Inferior parietal cortex (tissue), 1 donor: ENCODE results near the gene SHH.
A peak's percentile ranks its signal among the peaks of the same experiment; 100 is the strongest.

ENCODE experiments used
- DNase-seq: peaks from one replicate; pipeline ENCODE4 v3.0.0-alpha.2; 2016; ENCODE audit errors: extremely low spot score

The SHH gene

GRCh38 chr7:155806096-155806871, 6.0 kb downstream of the SHH start:
- no peak for DNase-seq

- DNase-seq: no peak
Measured at GRCh38 chr7:155805826-155806095, 6.5 kb downstream of the SHH start.

GRCh38 chr7:155804897-155805825, 7.1 kb downstream of the SHH start:
- DNase-seq: peak; percentile 44

GRCh38 chr7:155804431-155804831, 7.8 kb downstream of the SHH start:
- DNase-seq: no peak

- no peak for DNase-seq
Measured at GRCh38 chr7:155803418-155804376, 8.6 kb downstream of the SHH start.

GRCh38 chr7:155802906-155803417, 9.3 kb downstream of the SHH start:
- DNase-seq: no peak

- no peak for DNase-seq
Measured at GRCh38 chr7:155802291-155802690, 10.0 kb downstream of the SHH start.

- DNase-seq: no peak
Measured at GRCh38 chr7:155800741-155801267, 11.5 kb downstream of the SHH start.

GRCh38 chr7:155800301-155800700, 12.0 kb downstream of the SHH start:
- no peak for DNase-seq

- DNase-seq: no peak
Measured at GRCh38 chr7:155799514-155799913, 12.7 kb downstream of the SHH start.

GRCh38 chr7:155798673-155799439, 13.4 kb downstream of the SHH start:
- DNase-seq: no peak

GRCh38 chr7:155797262-155798250, 14.7 kb downstream of the SHH start:
- DNase-seq: no peak

GRCh38 chr7:155796381-155797261, 15.6 kb downstream of the SHH start:
- no peak for DNase-seq

GRCh38 chr7:155795951-155796350, 16.3 kb downstream of the SHH start:
- no peak for DNase-seq

GRCh38 chr7:155795401-155795800, 16.9 kb downstream of the SHH start:
- DNase-seq: no peak

GRCh38 chr7:155794196-155794595, 18.1 kb downstream of the SHH start:
- DNase-seq: no peak

GRCh38 chr7:155793720-155794119, 18.5 kb downstream of the SHH start:
- no peak for DNase-seq

- DNase-seq: no peak
Measured at GRCh38 chr7:155792999-155793560, 19.2 kb downstream of the SHH start.
